Mucosa of gallbladder (tissue), 1 donor: ENCODE results near the gene RABEP1. TPM values are rescaled to one million over a fixed set of nuclear protein-coding genes. Genes with fewer than 3 reads are reported as not detected.
"Not testable (repeated sequence)": the region's sequence is repeated elsewhere in the genome, so short reads cannot be mapped to it uniquely, and the experiment has no call there.

ENCODE experiments used
- DNase-seq: peaks from one replicate; pipeline ENCODE4 v3.0.0-alpha.2; 2020; ENCODE audit warnings: low spot score
- total RNA-seq: library from RNA; stranded (reverse); gene quantifications from one replicate; pipeline ENCODE4 v1.2.1, GENCODE V29; 2021
- donor health status: DM: no; HTN: no; CAD: no.

RABEP1 gene
- total RNA-seq, 1 donor from 2014 or later, result 35.9 TPM

GRCh38 chr17:5422505-5422904 is 140.4 kb downstream of the RABEP1 start:
- no peak for DNase-seq

DNA sequence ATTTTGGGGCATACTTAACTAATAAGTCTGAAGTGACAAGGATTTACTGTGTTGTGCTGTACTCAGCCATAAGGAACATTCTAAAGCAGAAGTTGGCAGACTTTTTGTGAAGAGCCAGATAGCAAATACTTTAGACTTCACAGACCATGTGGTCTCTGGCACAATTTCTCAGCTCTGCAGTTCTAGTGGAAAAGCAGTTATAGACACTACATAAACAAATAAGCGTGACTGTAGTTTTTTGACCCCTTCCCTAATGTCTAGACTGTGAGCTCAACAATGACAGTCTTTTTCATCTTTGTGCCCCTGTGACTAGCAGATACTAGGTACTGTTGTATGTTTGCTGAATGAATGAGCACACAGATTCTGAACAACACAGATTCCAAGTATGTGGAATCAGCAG is 142.8 kb downstream of the RABEP1 start:
- DNase-seq, result no peak

GRCh38 chr17:5425826-5426225 is 143.7 kb downstream of the RABEP1 start:
- DNase-seq, result no peak

- no peak for DNase-seq
Measured at GRCh38 chr17:5429191-5429887, 147.3 kb downstream of the RABEP1 start.

GRCh38 chr17:5430413-5430999 is 148.4 kb downstream of the RABEP1 start:
- no peak for DNase-seq

DNA sequence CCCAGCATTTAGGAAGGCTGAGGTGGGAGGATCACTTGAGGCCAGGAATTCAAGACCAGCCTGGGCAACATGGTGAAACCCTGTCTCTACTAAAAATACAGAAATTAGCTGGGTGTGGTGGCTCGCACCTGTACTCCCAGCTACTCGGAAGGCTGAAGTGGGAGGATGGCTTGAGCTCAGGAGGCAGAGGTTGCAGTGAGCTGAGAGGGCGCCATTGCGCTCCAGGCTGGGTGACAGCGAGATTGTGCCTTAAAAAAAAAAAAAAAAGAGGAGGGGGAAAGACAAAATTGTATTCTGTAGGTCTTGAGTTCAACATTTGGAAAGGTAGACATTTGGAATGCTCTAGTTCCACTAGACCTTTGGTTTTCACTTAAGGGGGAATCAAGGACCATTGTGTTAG is 149.2 kb downstream of the RABEP1 start:
- not testable (repeated sequence) for DNase-seq

DNA sequence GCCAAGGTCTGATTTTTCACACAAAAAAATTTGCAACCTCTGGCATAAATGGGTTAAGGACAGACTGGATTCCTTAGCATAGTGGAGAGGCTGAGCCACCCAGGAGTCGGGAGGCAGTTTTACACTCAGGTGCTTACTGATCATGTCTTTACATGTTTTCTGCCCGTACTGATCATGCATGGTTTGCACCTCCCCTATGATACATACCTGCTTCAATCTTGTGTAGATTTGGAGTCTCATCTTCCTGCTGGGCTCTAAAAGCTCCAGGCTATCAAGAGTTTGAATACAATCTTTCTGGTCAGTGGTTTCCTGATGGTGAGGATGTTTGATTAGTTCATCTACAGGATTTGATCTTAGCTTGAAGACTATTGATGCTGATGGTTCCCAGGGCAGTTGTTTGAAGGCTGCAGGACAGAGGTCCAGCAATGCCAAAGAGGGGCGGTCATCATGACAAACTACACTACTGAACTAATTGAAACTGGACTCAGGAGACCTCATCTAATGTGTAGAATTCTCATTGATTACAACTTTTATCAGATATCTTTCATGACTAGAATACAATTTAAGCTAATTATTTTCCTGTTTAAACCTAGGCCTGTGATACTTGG is 150.0 kb downstream of the RABEP1 start:
- no peak for DNase-seq

- DNase-seq, result no peak
Measured at GRCh38 chr17:5434984-5435383, 152.9 kb downstream of the RABEP1 start.

Other genes with a start within 250 kb of the RABEP1 start
- gene SLC52A1, start 246.9 kb upstream of the RABEP1 start, total RNA-seq, result not detected
- gene ZFP3, start 203.8 kb upstream of the RABEP1 start, total RNA-seq, result 8.7 TPM
- gene ZNF232, start 170.4 kb upstream of the RABEP1 start, total RNA-seq, result 9.6 TPM
- gene USP6, start 166.3 kb upstream of the RABEP1 start, total RNA-seq, result 0.09 TPM
- 9.2 TPM for gene ZNF594, start 90.4 kb upstream of the RABEP1 start, total RNA-seq
- gene SCIMP, start 47.4 kb upstream of the RABEP1 start, total RNA-seq, result 4.9 TPM
- 37.4 TPM for gene NUP88, start 137.4 kb downstream of the RABEP1 start, total RNA-seq
- gene RPAIN, start 137.9 kb downstream of the RABEP1 start, total RNA-seq, result 34.1 TPM
- gene C1QBP, start 156.9 kb downstream of the RABEP1 start, total RNA-seq, result 78.0 TPM
- 11.5 TPM for gene DHX33, start 186.7 kb downstream of the RABEP1 start, total RNA-seq
- 77.4 TPM for gene DERL2, start 203.9 kb downstream of the RABEP1 start, total RNA-seq
- gene MIS12, start 204.3 kb downstream of the RABEP1 start, total RNA-seq, result 15.3 TPM